22Rv1 (cell line): ENCODE results near the gene PRRG3.

Experiments used
- ZFX ChIP-seq: fragments of 450-650 bp; IDR thresholded peaks from 2 replicates; pipeline ENCODE4 v1.6.1; 2017; ENCODE audit warnings: antibody characterized with exemption, borderline replicate concordance
- TF ChIP-seq, protein P1 (sequence below): fragments of 450-650 bp; IDR thresholded peaks from 2 replicates; pipeline ENCODE4 v1.5.1; 2017; ENCODE audit warnings: mild to moderate bottlenecking

- TF ChIP-seq, protein P1, sequence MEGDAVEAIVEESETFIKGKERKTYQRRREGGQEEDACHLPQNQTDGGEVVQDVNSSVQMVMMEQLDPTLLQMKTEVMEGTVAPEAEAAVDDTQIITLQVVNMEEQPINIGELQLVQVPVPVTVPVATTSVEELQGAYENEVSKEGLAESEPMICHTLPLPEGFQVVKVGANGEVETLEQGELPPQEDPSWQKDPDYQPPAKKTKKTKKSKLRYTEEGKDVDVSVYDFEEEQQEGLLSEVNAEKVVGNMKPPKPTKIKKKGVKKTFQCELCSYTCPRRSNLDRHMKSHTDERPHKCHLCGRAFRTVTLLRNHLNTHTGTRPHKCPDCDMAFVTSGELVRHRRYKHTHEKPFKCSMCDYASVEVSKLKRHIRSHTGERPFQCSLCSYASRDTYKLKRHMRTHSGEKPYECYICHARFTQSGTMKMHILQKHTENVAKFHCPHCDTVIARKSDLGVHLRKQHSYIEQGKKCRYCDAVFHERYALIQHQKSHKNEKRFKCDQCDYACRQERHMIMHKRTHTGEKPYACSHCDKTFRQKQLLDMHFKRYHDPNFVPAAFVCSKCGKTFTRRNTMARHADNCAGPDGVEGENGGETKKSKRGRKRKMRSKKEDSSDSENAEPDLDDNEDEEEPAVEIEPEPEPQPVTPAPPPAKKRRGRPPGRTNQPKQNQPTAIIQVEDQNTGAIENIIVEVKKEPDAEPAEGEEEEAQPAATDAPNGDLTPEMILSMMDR, result no peak
- TF ChIP-seq ZFX, result no peak
Observed at GRCh38 chrX:151754641-151755215, 59.5 kb downstream of the PRRG3 start.
